Neural cell (in vitro differentiated cells): ENCODE measurements around the gene GATC. TPM values are rescaled to one million over a fixed set of nuclear protein-coding genes. Genes with fewer than 3 reads are reported as not detected.

Experiments
- H2AFZ ChIP-seq: fragments of 200-600, 300-800 bp; sonication (generic), shearing (Covaris generic); 2 replicates; pipeline ENCODE4 v1.6.0; 2014; ENCODE audit warnings: low read depth, mild to moderate bottlenecking, antibody characterized with exemption, low read length, moderate library complexity
- H3F3A ChIP-seq: fragments of 200-600 bp; shearing (Covaris generic); 2 replicates; pipeline ENCODE4 v1.6.1; 2016; ENCODE audit warnings: mild to moderate bottlenecking, moderate library complexity, mixed read lengths, antibody characterized with exemption, low read length; ENCODE audit not compliant: insufficient read depth, poor library complexity, severe bottlenecking
- H3K27ac ChIP-seq: fragments of 200-600, 300-800 bp; sonication (generic), shearing (Covaris generic); 2 replicates; pipeline ENCODE4 v1.5.1; 2014; ENCODE audit warnings: mild to moderate bottlenecking, low read length, moderate library complexity
- H3K27me3 ChIP-seq: fragments of 300-800, 200-600 bp; sonication (generic), shearing (Covaris generic); 2 replicates; pipeline ENCODE4 v1.6.0; 2014; ENCODE audit warnings: mild to moderate bottlenecking, low read depth, low read length, moderate library complexity; ENCODE audit not compliant: insufficient read depth
- H3K36me3 ChIP-seq: fragments of 300-800, 200-600 bp; sonication (generic), shearing (Covaris generic); 2 replicates; pipeline ENCODE4 v1.5.1; 2014; ENCODE audit warnings: mild to moderate bottlenecking, antibody characterized with exemption, low read length, moderate library complexity; ENCODE audit not compliant: insufficient read depth
- H3K4me2 ChIP-seq: fragments of 300-800, 200-600 bp; sonication (generic), shearing (Covaris generic); 2 replicates; pipeline ENCODE4 v1.6.0; 2014; ENCODE audit warnings: mild to moderate bottlenecking, low read length
- H3K4me3 ChIP-seq: fragments of 300-800, 200-600 bp; sonication (generic), shearing (Covaris generic); 2 replicates; pipeline ENCODE4 v1.5.1; 2014; ENCODE audit warnings: mild to moderate bottlenecking, low read length, moderate library complexity
- H3K79me2 ChIP-seq: fragments of 200-600 bp; shearing (Covaris generic); replicated peaks from 2 replicates; pipeline ENCODE4 v1.6.0; 2014; ENCODE audit warnings: mild to moderate bottlenecking, low read length, moderate library complexity; ENCODE audit not compliant: insufficient read depth
- H3K9ac ChIP-seq: fragments of 300-800, 200-600 bp; sonication (generic), shearing (Covaris generic); 2 replicates; pipeline ENCODE4 v1.6.1; 2016; ENCODE audit warnings: mild to moderate bottlenecking, low read length, mixed read lengths
- H3K9me2 ChIP-seq: fragments of 200-600 bp; shearing (Covaris generic); 2 replicates; pipeline ENCODE4 v1.6.1; 2016; ENCODE audit warnings: mild to moderate bottlenecking, low read length, mixed read lengths; ENCODE audit not compliant: insufficient read depth
- H3K9me3 ChIP-seq: fragments of 200-600, 300-800 bp; sonication (generic), shearing (Covaris generic); 2 replicates; pipeline ENCODE4 v1.6.1; 2016; ENCODE audit warnings: mild to moderate bottlenecking, mixed run types, low read length, moderate library complexity, mixed read lengths
- H4K20me1 ChIP-seq: fragments of 200-600 bp; shearing (Covaris generic); 2 replicates; pipeline ENCODE4 v1.6.1; 2016; ENCODE audit warnings: mild to moderate bottlenecking, mixed run types; ENCODE audit not compliant: insufficient read depth
- EP300 ChIP-seq: fragments of 450-650 bp; conservative IDR thresholded peaks from 2 replicates; pipeline ENCODE4 v1.6.1; 2014; ENCODE audit warnings: antibody characterized with exemption, mild to moderate bottlenecking, moderate library complexity; ENCODE audit not compliant: poor library complexity, severe bottlenecking
- polyA plus RNA-seq: library from polyadenylated mRNA; depleted of rRNA; stranded (reverse); fragments of >200 nt; gene quantifications from 2 replicates; pipeline ENCODE4 v1.2.3, GENCODE V29; 2014
- small RNA-seq, 3 experiments: library from RNA; depleted of rRNA; stranded (forward); fragments of <200 nt; gene quantifications; one replicate each; pipeline ENCODE3, GENCODE V24; 2012

Gene GATC
- polyA plus RNA-seq, 1 donor from 2014 or later, result 45.3 TPM

DNA sequence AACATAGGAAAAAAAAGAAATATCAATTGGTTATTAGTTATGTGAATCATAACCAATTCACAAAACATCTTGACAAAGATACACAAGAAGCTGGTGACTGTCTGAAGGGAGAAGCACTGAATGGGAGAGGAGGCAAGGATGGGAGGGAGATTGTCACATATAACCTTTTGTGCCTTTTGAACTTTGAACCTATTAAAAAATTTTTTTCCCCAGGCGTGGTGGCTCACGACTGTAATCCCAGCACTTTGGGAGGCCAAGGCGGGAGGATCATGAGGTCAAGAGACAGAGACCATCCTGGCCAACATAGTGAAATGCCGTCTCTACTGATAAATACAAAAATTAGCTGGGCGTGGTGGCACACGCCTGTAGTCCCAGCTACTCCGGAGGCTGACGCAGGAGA is 62.3 kb downstream of the GATC start:
- Histone ChIP-seq H3F3A (no peaks in the 10 kb centered on the region), H3K79me2 (no peaks in the 10 kb centered on the region), H3K9me2 (no peaks in the 10 kb centered on the region), H2AFZ (no peak overlapping the region), H4K20me1 (no peaks in the 10 kb centered on the region), H3K36me3 (peaks cover 3% of the 10 kb centered on the region), H3K27me3 (no peaks in the 10 kb centered on the region), H3K9me3 (no peaks in the 10 kb centered on the region), H3K4me3 (no peak overlapping the region), H3K9ac (no peak overlapping the region), H3K27ac (no peak overlapping the region), H3K4me2 (no peak overlapping the region)
- TF ChIP-seq EP300, result no peak

Small RNA genes lying within 50 kb of the gene (small RNA-seq; reads per million reads assigned to genes)
- gene RF00019, result 0 to 1.2 (median 0) reads per million in 3 experiments

Other genes with a start within 250 kb of the GATC start
- gene RPLP0, start 245.3 kb upstream of the GATC start, polyA plus RNA-seq, result 1,914 and 2,229 TPM in 2 replicates
- gene PXN, start 180.7 kb upstream of the GATC start, polyA plus RNA-seq, result 5.9 and 6.3 TPM in 2 replicates
- gene RNU4-2, start 154.5 kb upstream of the GATC start, polyA plus RNA-seq, result under 0.01 TPM in 1 of 2 replicates, not detected in the other
- gene RNU4-1, start 153.2 kb upstream of the GATC start, polyA plus RNA-seq, result under 0.01 TPM in 1 of 2 replicates, not detected in the other
- 9.7 and 13.8 TPM in 2 replicates for gene SIRT4, start 144.1 kb upstream of the GATC start, polyA plus RNA-seq
- gene PLA2G1B, start 118.7 kb upstream of the GATC start, polyA plus RNA-seq, result not detected in 2 replicates
- gene MSI1, start 77.3 kb upstream of the GATC start, polyA plus RNA-seq, result 7.5 and 9.2 TPM in 2 replicates
- gene COX6A1, start 8.3 kb upstream of the GATC start, polyA plus RNA-seq, result 1,801 and 2,017 TPM in 2 replicates
- gene TRIAP1, start 60 bp upstream of the GATC start, polyA plus RNA-seq, result 40.7 and 45.1 TPM in 2 replicates
- 263 and 289 TPM in 2 replicates for gene SRSF9, start 23.3 kb downstream of the GATC start, polyA plus RNA-seq
- 404 and 466 TPM in 2 replicates for gene DYNLL1, start 49.7 kb downstream of the GATC start, polyA plus RNA-seq
- gene COQ5, start 82.7 kb downstream of the GATC start, polyA plus RNA-seq, result 91.6 and 98.6 TPM in 2 replicates
- gene RNF10, start 87.9 kb downstream of the GATC start, polyA plus RNA-seq, result 139 and 145 TPM in 2 replicates
- 137 and 153 TPM in 2 replicates for gene POP5, start 135.0 kb downstream of the GATC start, polyA plus RNA-seq
- gene CABP1, start 194.2 kb downstream of the GATC start, polyA plus RNA-seq, result 0.44 and 0.71 TPM in 2 replicates
- gene MLEC, start 240.7 kb downstream of the GATC start, polyA plus RNA-seq, result 27.4 and 33.2 TPM in 2 replicates